Panc1 (cell line): ENCODE results near the gene CSTA. TPM values are rescaled to one million over a fixed set of nuclear protein-coding genes. Genes with fewer than 3 reads are reported as not detected.

Experiments used
- ATAC-seq: fragments of 200-7000 bp; cut with Tn5 transposase; 2 replicates; pipeline ENCODE4 v1.9.1; 2020; ENCODE audit warnings: mild to moderate bottlenecking, moderate library complexity
- BruUV-seq: library from RNA; stranded (reverse); fragments of 400-500 nt; replicated peaks from 2 replicates; lab custom pipeline; 2021; lab: Mats Ljungman, UMichigan
- CTCF ChIA-PET: fragments of 300-600 bp; sonication (Branson Sonifier 250); formaldehyde crosslinking; loops from one replicate; lab custom pipeline; 2022; ENCODE audit warnings: antibody characterized with exemption; lab: Charles Lee
- POLR2A ChIA-PET: fragments of 300-600 bp; sonication (Branson Sonifier 250); formaldehyde crosslinking; loops from one replicate; lab custom pipeline; 2022; ENCODE audit warnings: antibody characterized with exemption; lab: Charles Lee
- DNase-seq: peaks from one replicate; pipeline ENCODE4 v3.0.0-alpha.2; 2010; ENCODE audit warnings: low read depth, low spot score
- H3K27ac ChIP-seq: 2 replicates; pipeline ENCODE4 v1.5.1; 2011; ENCODE audit warnings: mild to moderate bottlenecking, low read length, inconsistent platforms
- H3K27me3 ChIP-seq: fragments of 200-500 bp; sonication (Bioruptor generic); 2 replicates; pipeline ENCODE4 v1.6.0; 2014; ENCODE audit warnings: low read length, inconsistent platforms; ENCODE audit not compliant: control insufficient read depth, insufficient read depth
- H3K36me3 ChIP-seq: fragments of 200-500 bp; sonication (Bioruptor generic); 2 replicates; pipeline ENCODE4 v1.5.1; 2014; ENCODE audit warnings: inconsistent platforms, mild to moderate bottlenecking, low read length, moderate library complexity; ENCODE audit not compliant: control insufficient read depth, insufficient read depth
- H3K4me1 ChIP-seq: 2 replicates; pipeline ENCODE4 v1.5.1; 2011; ENCODE audit warnings: inconsistent platforms, mild to moderate bottlenecking, low read length, moderate library complexity; ENCODE audit not compliant: control insufficient read depth, insufficient read depth
- H3K4me3 ChIP-seq, 2 experiments: 2 replicates each; pipeline ENCODE4 v1.5.1; 2011 to 2012; ENCODE audit warnings: low read depth in 2 of 2, low read length in 2 of 2, mild to moderate bottlenecking in 2 of 2, inconsistent platforms in 1 of 2, moderate library complexity in 1 of 2
- H3K9me3 ChIP-seq: fragments of 200-500 bp; sonication (Bioruptor generic); 2 replicates; pipeline ENCODE4 v1.5.1; 2014; ENCODE audit warnings: low read depth, mild to moderate bottlenecking, inconsistent platforms, low read length, moderate library complexity; ENCODE audit not compliant: control insufficient read depth, insufficient read depth
- POLR2AphosphoS5 ChIP-seq: IDR thresholded peaks from 2 replicates; pipeline ENCODE4 v1.6.1; 2012; ENCODE audit warnings: mild to moderate bottlenecking, low read depth, low read length, moderate library complexity
- SIN3A ChIP-seq: IDR thresholded peaks from 2 replicates; pipeline ENCODE4 v1.6.1; 2012; ENCODE audit warnings: low read depth, mild to moderate bottlenecking, low read length, moderate library complexity, borderline replicate concordance; ENCODE audit not compliant: insufficient read depth
- TCF7L2 ChIP-seq: IDR thresholded peaks from 2 replicates; pipeline ENCODE4 v1.6.1; 2011; ENCODE audit warnings: mild to moderate bottlenecking, low read depth, low read length, inconsistent platforms
- in situ Hi-C: cut with HindIII; loops from 2 replicates; pipeline ENCODE4 v1.10.0; 2016; ENCODE audit warnings: low sequenced_read_pairs, low pct_unique_long_range_greater_than_20kb
- intact Hi-C: fragments of 100-400 bp; cut with micrococcal nuclease; formaldehyde crosslinking; loops from one replicate; pipeline ENCODE4 v1.10.0; 2022; ENCODE audit not compliant: unreplicated experiment
- total RNA-seq: library from RNA; stranded (reverse); gene quantifications from one replicate; pipeline ENCODE4 v1.2.1, GENCODE V29; 2021; ENCODE audit not compliant: unreplicated experiment
- TF ChIP-seq, protein P1 (sequence below), 2 experiments: IDR thresholded peaks; 2 replicates each; pipeline ENCODE4 v1.6.1; 2011 to 2012; ENCODE audit warnings: low read depth in 2 of 2, control low read depth in 1 of 2, low read length in 1 of 2, mild to moderate bottlenecking in 1 of 2, moderate library complexity in 1 of 2; ENCODE audit not compliant: insufficient read depth in 1 of 2
- TF ChIP-seq, protein P2 (sequence below): fragments of 450-650 bp; IDR thresholded peaks from 2 replicates; pipeline ENCODE4 v1.5.1; 2017; ENCODE audit warnings: mild to moderate bottlenecking

The CSTA gene
- total RNA-seq, 1 experiment from 2014 or later, result not detected

DNA sequence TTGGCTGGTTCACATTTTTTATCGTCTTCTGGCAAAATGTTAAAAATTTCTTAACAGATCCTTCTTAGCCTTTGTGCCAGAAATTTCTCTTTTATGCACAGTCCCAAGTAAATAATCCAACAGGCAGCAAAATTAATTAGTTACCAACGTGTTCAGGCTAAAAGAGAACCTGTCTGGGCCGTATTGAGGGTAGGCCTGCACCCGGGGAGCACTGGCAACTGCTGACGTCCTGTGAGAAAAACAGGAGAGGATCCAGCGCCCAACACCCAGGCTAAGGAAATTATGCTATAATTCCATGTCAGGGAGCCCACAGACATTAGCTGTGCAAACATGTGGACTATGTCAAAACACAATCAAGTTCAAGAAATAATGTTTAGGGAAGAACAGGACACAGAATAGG lies 30.7 kb upstream of the CSTA start:
- BruUV-seq, result no TSS peak

DNA sequence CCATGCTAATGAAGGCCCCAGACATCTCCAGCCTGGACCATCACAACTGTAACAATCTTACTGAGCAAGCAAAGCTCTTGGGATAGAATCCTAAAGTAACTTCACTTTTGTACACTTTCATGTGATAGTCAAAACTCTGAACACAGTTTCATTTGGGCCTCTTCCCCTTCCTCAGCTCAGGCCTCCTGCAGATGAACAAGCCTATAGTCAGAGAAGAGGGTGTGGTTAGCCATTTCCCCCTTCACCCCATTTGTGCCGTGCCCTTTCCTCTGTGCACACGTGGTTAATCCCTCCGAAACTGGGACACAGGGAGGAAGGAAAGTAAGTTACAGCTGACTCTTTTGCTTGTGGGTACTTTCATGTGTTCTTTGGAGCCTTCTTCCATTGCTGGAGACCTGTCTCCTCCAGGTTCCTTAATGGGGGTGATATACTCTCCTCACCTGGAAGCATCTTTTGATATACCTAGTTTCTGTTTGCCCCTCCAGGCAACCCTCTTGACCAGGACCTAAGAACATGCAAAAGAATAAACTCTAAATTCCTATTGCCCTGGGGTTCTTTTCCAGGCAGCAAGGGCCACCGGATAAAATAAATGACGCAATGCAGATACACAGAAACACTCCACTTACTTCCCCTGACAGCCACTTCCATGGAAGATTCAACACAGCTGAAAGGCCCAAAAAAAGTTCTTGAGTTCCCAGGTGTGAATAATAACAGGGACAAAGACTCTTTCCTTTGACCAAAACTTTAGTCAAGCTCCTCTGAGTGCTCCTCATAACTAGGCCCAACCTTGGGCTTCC lies 29.6 kb upstream of the CSTA start:
- ATAC-seq, result no peak
- Histone ChIP-seq H3K9me3 (no peaks in the 10 kb centered on the region), H3K27me3 (peaks cover 6% of the 10 kb centered on the region; the same call in 1 of the 2 replicates), H3K36me3 (no peaks in the 10 kb centered on the region), H3K4me3 (no peak overlapping the region), H3K27ac (no peak overlapping the region), H3K4me1 (no peaks in the 10 kb centered on the region)
- in situ Hi-C loops, result no loop called here
- ChIA-PET POLR2A (no interaction called here), CTCF (no interaction called here)
- TF ChIP-seq, protein P1, sequence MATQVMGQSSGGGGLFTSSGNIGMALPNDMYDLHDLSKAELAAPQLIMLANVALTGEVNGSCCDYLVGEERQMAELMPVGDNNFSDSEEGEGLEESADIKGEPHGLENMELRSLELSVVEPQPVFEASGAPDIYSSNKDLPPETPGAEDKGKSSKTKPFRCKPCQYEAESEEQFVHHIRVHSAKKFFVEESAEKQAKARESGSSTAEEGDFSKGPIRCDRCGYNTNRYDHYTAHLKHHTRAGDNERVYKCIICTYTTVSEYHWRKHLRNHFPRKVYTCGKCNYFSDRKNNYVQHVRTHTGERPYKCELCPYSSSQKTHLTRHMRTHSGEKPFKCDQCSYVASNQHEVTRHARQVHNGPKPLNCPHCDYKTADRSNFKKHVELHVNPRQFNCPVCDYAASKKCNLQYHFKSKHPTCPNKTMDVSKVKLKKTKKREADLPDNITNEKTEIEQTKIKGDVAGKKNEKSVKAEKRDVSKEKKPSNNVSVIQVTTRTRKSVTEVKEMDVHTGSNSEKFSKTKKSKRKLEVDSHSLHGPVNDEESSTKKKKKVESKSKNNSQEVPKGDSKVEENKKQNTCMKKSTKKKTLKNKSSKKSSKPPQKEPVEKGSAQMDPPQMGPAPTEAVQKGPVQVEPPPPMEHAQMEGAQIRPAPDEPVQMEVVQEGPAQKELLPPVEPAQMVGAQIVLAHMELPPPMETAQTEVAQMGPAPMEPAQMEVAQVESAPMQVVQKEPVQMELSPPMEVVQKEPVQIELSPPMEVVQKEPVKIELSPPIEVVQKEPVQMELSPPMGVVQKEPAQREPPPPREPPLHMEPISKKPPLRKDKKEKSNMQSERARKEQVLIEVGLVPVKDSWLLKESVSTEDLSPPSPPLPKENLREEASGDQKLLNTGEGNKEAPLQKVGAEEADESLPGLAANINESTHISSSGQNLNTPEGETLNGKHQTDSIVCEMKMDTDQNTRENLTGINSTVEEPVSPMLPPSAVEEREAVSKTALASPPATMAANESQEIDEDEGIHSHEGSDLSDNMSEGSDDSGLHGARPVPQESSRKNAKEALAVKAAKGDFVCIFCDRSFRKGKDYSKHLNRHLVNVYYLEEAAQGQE (IDR thresholded peaks at IDR 0.05; ENCODE audit: insufficient read depth in 1 of 2, low read depth in 2 of 2, low read length in 1 of 2), result no peak
- TF ChIP-seq SIN3A, result no peak
- TF ChIP-seq POLR2AphosphoS5, result no peak
- no peak for TF ChIP-seq TCF7L2
- TF ChIP-seq, protein P2, sequence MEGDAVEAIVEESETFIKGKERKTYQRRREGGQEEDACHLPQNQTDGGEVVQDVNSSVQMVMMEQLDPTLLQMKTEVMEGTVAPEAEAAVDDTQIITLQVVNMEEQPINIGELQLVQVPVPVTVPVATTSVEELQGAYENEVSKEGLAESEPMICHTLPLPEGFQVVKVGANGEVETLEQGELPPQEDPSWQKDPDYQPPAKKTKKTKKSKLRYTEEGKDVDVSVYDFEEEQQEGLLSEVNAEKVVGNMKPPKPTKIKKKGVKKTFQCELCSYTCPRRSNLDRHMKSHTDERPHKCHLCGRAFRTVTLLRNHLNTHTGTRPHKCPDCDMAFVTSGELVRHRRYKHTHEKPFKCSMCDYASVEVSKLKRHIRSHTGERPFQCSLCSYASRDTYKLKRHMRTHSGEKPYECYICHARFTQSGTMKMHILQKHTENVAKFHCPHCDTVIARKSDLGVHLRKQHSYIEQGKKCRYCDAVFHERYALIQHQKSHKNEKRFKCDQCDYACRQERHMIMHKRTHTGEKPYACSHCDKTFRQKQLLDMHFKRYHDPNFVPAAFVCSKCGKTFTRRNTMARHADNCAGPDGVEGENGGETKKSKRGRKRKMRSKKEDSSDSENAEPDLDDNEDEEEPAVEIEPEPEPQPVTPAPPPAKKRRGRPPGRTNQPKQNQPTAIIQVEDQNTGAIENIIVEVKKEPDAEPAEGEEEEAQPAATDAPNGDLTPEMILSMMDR, result no peak
- intact Hi-C loops, result loop anchor here (10.0 kb wide), 1 partner anchor 751 kb away; the partner anchor contains the start of gene POLQ
- no TSS peak for BruUV-seq
- no peak for DNase-seq

More for the DNA sequence above, 30.7 kb upstream of the CSTA start:
- no peaks in the 10 kb centered on the region for H3K4me1 ChIP-seq
- TF ChIP-seq, protein P1 (IDR thresholded peaks at IDR 0.05; ENCODE audit: insufficient read depth in 1 of 2, low read depth in 2 of 2, low read length in 1 of 2), result no peak
- TF ChIP-seq SIN3A, result no peak
- TF ChIP-seq, protein P2, result no peak
- TF ChIP-seq POLR2AphosphoS5, result no peak
- no peak for TF ChIP-seq TCF7L2
- in situ Hi-C loops, result no loop called here
- no peak overlapping the region for H3K4me3 ChIP-seq
- H3K9me3 ChIP-seq, result no peaks in the 10 kb centered on the region
- DNase-seq (no peak), ATAC-seq (no peak)
- no peaks in the 10 kb centered on the region for H3K36me3 ChIP-seq
- ChIA-PET CTCF (no interaction called here), POLR2A (no interaction called here)
- H3K27ac ChIP-seq, result no peak overlapping the region
- H3K27me3 ChIP-seq, result peaks cover 6% of the 10 kb centered on the region; the same call in 1 of the 2 replicates
- intact Hi-C loops, result loop anchor here (10.0 kb wide), 1 partner anchor 750 kb away; the partner anchor contains the start of gene POLQ
